Measurements from ENCODE around the gene RAB5IF. TPM values are rescaled to one million over a fixed set of nuclear protein-coding genes. Genes with fewer than 3 reads are reported as not detected.

The RAB5IF gene
- total and polyA plus RNA-seq, 2 of the 13 experiments (the other 11 are each of a cell fraction or from before 2014, with no cell fraction given), result 261 to 305 TPM

- ATAC-seq (peak; percentile 46), FAIRE-seq (peak; percentile 26), DNase-seq (ENCODE audit: low spot score) (peak; percentile 73)
- peaks cover 17% of the 10 kb centered on the region for H4K20me1 ChIP-seq (ENCODE audit: insufficient read depth, low read length)
- no peaks in the 10 kb centered on the region; a peak in 1 of 5 replicates for H3K27me3 ChIP-seq (ENCODE audit: control insufficient read depth in 1 of 2, insufficient read depth in 2 of 2, low read length in 2 of 2)
- BruUV-seq (replicated peaks), result no TSS peak
- H3K9ac ChIP-seq (ENCODE audit: insufficient read depth, low read depth, low read length), result peak overlapping the region; percentile 87
- H3K4me3 ChIP-seq (replicated peaks in 1 of 3; ENCODE audit: insufficient read depth in 1 of 3, low read depth in 2 of 3, low read length in 3 of 3), result peak overlapping the region; percentile 78 to 90 (median 84)
- in situ Hi-C loops (cut with HindIII; ENCODE audit: extremely low pct_ligation_motif_present, low pct_unique_long_range_greater_than_20kb), result no loop called here
- CTCF ChIA-PET (ENCODE audit: low intra/inter-chr PET ratio, low total read pairs), result interaction anchor here (1.3 kb wide), 1 partner anchor 15 kb away, joined by 4 read pairs; no protein-coding TSS in a partner anchor
- intact Hi-C loops (cut with micrococcal nuclease; ENCODE audit: unreplicated experiment), result loop anchor here (2.0 to 10.0 kb wide), 2 partner anchors 15 to 107 kb away; no protein-coding TSS in a partner anchor
- peaks cover 31% of the 10 kb centered on the region for H3K79me2 ChIP-seq (ENCODE audit: insufficient read depth, low read length)
- no peaks in the 10 kb centered on the region; a peak in 1 of 5 replicates for H3K36me3 ChIP-seq (replicated peaks in 1 of 2; ENCODE audit: control insufficient read depth in 1 of 2, insufficient read depth in 2 of 2, low read length in 2 of 2)
- WGBS (ENCODE audit: low lambda C conversion rate), result 3% methylated on average over 17 of the region's 17 CpGs
- peak overlapping the region; percentile 17 for H2AFZ ChIP-seq (ENCODE audit: low read length)
- H3K27ac ChIP-seq (ENCODE audit: extremely low read length, insufficient read depth, low read length), result peak overlapping the region; percentile 81
- POLR2A ChIA-PET, result interaction anchor here (0.7 to 9.0 kb wide), 15 partner anchors 9 to 790 kb away, joined by 3 to 167 read pairs (median 3); partner anchors contain the start of genes DSN1 and RAB5IF
- no peaks in the 10 kb centered on the region for H3K9me3 ChIP-seq (ENCODE audit: low read length)
- peaks cover 29% of the 10 kb centered on the region for H3K4me1 ChIP-seq (ENCODE audit: insufficient read depth, low read length)
- H3K4me2 ChIP-seq (ENCODE audit: low read depth, low read length), result peak overlapping the region; percentile 99
- no peak for TF ChIP-seq PAF1 (CRISPR knock-in tag; IDR thresholded peaks at IDR 0.05)
- TF ChIP-seq AHR (CRISPR knock-in tag; IDR thresholded peaks at IDR 0.05), result no peak
- TF ChIP-seq SYNCRIP (IDR thresholded peaks at IDR 0.05; ENCODE audit: insufficient read depth, low read depth, low read length), result no peak
- TF ChIP-seq MYC (CRISPR knock-in tag; IDR thresholded peaks at IDR 0.05; ENCODE audit: borderline replicate concordance), result peak; percentile 46; the same call in 1 of the 2 replicates
- peak; percentile 45; the same call in 1 of the 2 replicates for TF ChIP-seq ERF (CRISPR knock-in tag; IDR thresholded peaks at IDR 0.05)
- no peak for TF ChIP-seq ZNF513 (CRISPR knock-in tag; conservative IDR thresholded peaks at IDR 0.05)
- no peak for TF ChIP-seq JUNB (CRISPR knock-in tag; IDR thresholded peaks at IDR 0.05; ENCODE audit: borderline replicate concordance)
- no peak; the same call in 1 of the 2 replicates for TF ChIP-seq STAT6 (CRISPR knock-in tag; IDR thresholded peaks at IDR 0.05; ENCODE audit: borderline replicate concordance)
- peak; percentile 65 for TF ChIP-seq MEIS1 (CRISPR knock-in tag; IDR thresholded peaks at IDR 0.05; ENCODE audit: borderline replicate concordance)
- TF ChIP-seq ZSCAN12 (CRISPR knock-in tag; IDR thresholded peaks at IDR 0.05), result no peak
- no peak for TF ChIP-seq KLF12 (CRISPR knock-in tag; IDR thresholded peaks at IDR 0.05; ENCODE audit: borderline replicate concordance)
- no peak for TF ChIP-seq SATB2 (CRISPR knock-in tag; IDR thresholded peaks at IDR 0.05)
- TF ChIP-seq MTERF4 (CRISPR knock-in tag; IDR thresholded peaks at IDR 0.05), result no peak
- no peak for TF ChIP-seq ZNF780A (CRISPR knock-in tag; IDR thresholded peaks at IDR 0.05)
- TF ChIP-seq NPAS2 (CRISPR knock-in tag; IDR thresholded peaks at IDR 0.05; ENCODE audit: borderline replicate concordance), result no peak
- TF ChIP-seq SSRP1 (CRISPR knock-in tag; IDR thresholded peaks at IDR 0.05), result no peak
- TF ChIP-seq SP140L (CRISPR knock-in tag; IDR thresholded peaks at IDR 0.05; ENCODE audit: borderline replicate concordance), result no peak
- no peak for TF ChIP-seq ETV6 (CRISPR knock-in tag; conservative IDR thresholded peaks at IDR 0.05)
Observed at GRCh38 chr20:36571564-36572504, 33.7 kb upstream of the RAB5IF start.

Measured in HepG2 (cell line).